ENCODE results near the gene PPP4R1.

- TF ChIP-seq POLR2AphosphoS5 (IDR thresholded peaks at IDR 0.05; ENCODE audit: low read depth, low read length): no peak
- no peak for TF ChIP-seq SIN3A (IDR thresholded peaks at IDR 0.05; ENCODE audit: borderline replicate concordance, insufficient read depth, low read length)
Observed at GRCh38 chr18:9562584-9562983, 51.8 kb downstream of the PPP4R1 start.

All from PFSK-1 (cell line).